ENCODE data around the gene ACSM6. TPM values are rescaled to one million over a fixed set of nuclear protein-coding genes. Genes with fewer than 3 reads are reported as not detected.

The ACSM6 gene
- total and polyA plus RNA-seq, 2 donors (not counting 1 experiment from before 2014, with no cell fraction given): not detected

DNA sequence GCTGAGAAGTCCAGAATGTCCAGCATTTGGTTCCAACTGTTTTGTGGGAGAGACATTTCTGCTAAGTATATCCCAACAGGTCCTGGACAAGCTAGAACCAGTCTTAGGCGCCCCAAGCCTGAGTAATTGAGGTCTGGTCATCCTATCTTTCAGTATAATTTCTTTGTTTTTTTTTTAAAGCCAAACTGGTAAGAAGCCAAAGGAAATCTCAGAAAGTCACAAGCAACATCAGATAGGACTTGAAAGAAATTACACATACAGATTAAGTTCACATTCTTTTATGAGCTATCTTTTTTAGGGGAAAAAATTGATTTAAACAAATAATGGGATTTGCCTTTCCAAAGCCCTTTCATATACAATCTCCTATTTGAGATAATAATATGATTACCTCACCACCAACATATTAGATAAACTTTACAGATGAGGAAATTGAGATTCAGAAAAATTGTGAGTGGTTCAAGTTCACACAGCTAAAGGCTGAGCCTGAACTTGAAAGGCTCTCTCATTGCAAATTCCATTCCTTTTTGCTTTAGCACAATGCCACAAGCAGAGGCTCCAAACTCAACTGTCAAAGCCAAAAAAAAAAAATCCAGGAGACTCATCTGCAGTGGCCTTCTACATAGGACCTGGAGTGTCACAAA, 81.8 kb downstream of the ACSM6 start:
- no peak overlapping the region for H3K4me3 ChIP-seq (replicated peaks in 1 of 4; ENCODE audit: control extremely low read depth in 1 of 4, insufficient read depth in 1 of 4, low read depth in 3 of 4, low read length in 4 of 4)
- H3K9me3 ChIP-seq (ENCODE audit: control insufficient read depth, insufficient read depth, low read depth, low read length): no peaks in the 10 kb centered on the region
- no peaks in the 10 kb centered on the region for H3K36me3 ChIP-seq (ENCODE audit: control insufficient read depth, insufficient read depth, low read length)
- peak; percentile 42 to 83 for DNase-seq (ENCODE audit: low read depth in 2 of 2)
- H2AFZ ChIP-seq (ENCODE audit: low read length): no peak overlapping the region
- H3K27ac ChIP-seq (ENCODE audit: insufficient read depth, low read length): peak overlapping the region; percentile 71
- H3K27me3 ChIP-seq (ENCODE audit: control insufficient read depth, insufficient read depth, low read length): no peaks in the 10 kb centered on the region
- peaks cover 38% of the 10 kb centered on the region for H3K4me1 ChIP-seq (ENCODE audit: control insufficient read depth, extremely low read depth, insufficient read depth, low read length)
- peak overlapping the region; percentile 7 for H3K4me2 ChIP-seq (ENCODE audit: extremely low read depth, insufficient read depth, low read length)
- TF ChIP-seq EZH2 (IDR thresholded peaks at IDR 0.05; ENCODE audit: low read length, missing control alignments) (no peak), CTCF (conservative IDR thresholded peaks at IDR 0.05 in 1 of 2, IDR thresholded peaks at IDR 0.05 in 1 of 2; ENCODE audit: low read depth in 1 of 2, low read length in 2 of 2) (no peak)
- no peak overlapping the region for H3K9ac ChIP-seq (ENCODE audit: insufficient read depth, low read length)
- no peaks in the 10 kb centered on the region for H4K20me1 ChIP-seq (ENCODE audit: control insufficient read depth, extremely low read depth, insufficient read depth, low read length)
- H3K79me2 ChIP-seq (ENCODE audit: control insufficient read depth, insufficient read depth, low read length): peaks cover 59% of the 10 kb centered on the region

- Histone ChIP-seq H4K20me1 (ENCODE audit: control insufficient read depth, extremely low read depth, insufficient read depth, low read length) (no peaks in the 10 kb centered on the region), H3K4me1 (ENCODE audit: control insufficient read depth, extremely low read depth, insufficient read depth, low read length) (peaks cover 38% of the 10 kb centered on the region), H2AFZ (ENCODE audit: low read length) (no peak overlapping the region), H3K9me3 (ENCODE audit: control insufficient read depth, insufficient read depth, low read depth, low read length) (no peaks in the 10 kb centered on the region), H3K36me3 (ENCODE audit: control insufficient read depth, insufficient read depth, low read length) (no peaks in the 10 kb centered on the region), H3K4me2 (ENCODE audit: extremely low read depth, insufficient read depth, low read length) (peak overlapping the region; percentile 5), H3K9ac (ENCODE audit: insufficient read depth, low read length) (no peak overlapping the region), H3K27me3 (ENCODE audit: control insufficient read depth, insufficient read depth, low read length) (no peaks in the 10 kb centered on the region), H3K27ac (ENCODE audit: insufficient read depth, low read length) (peak overlapping the region; percentile 71), H3K79me2 (ENCODE audit: control insufficient read depth, insufficient read depth, low read length) (peaks cover 64% of the 10 kb centered on the region), H3K4me3 (replicated peaks in 1 of 4; ENCODE audit: control extremely low read depth in 1 of 4, insufficient read depth in 1 of 4, low read depth in 3 of 4, low read length in 4 of 4) (no peak overlapping the region)
- peak in 1 of 2 donors; percentile 51 for DNase-seq (ENCODE audit: low read depth in 2 of 2)
- TF ChIP-seq CTCF (conservative IDR thresholded peaks at IDR 0.05 in 1 of 2, IDR thresholded peaks at IDR 0.05 in 1 of 2; ENCODE audit: low read depth in 1 of 2, low read length in 2 of 2): no peak
- TF ChIP-seq EZH2 (IDR thresholded peaks at IDR 0.05; ENCODE audit: low read length, missing control alignments): no peak
These were observed 82.5 kb downstream of the ACSM6 start for GRCh38 chr10:95276367-95277200.

- peaks cover 38% of the 10 kb centered on the region for H3K4me1 ChIP-seq (ENCODE audit: control insufficient read depth, extremely low read depth, insufficient read depth, low read length)
- no peak overlapping the region for H2AFZ ChIP-seq (ENCODE audit: low read length)
- no peak overlapping the region for H3K4me2 ChIP-seq (ENCODE audit: extremely low read depth, insufficient read depth, low read length)
- no peaks in the 10 kb centered on the region for H4K20me1 ChIP-seq (ENCODE audit: control insufficient read depth, extremely low read depth, insufficient read depth, low read length)
- no peak overlapping the region for H3K9ac ChIP-seq (ENCODE audit: insufficient read depth, low read length)
- peaks cover 68% of the 10 kb centered on the region for H3K79me2 ChIP-seq (ENCODE audit: control insufficient read depth, insufficient read depth, low read length)
- TF ChIP-seq EZH2 (IDR thresholded peaks at IDR 0.05; ENCODE audit: low read length, missing control alignments) (no peak), CTCF (conservative IDR thresholded peaks at IDR 0.05 in 1 of 2, IDR thresholded peaks at IDR 0.05 in 1 of 2; ENCODE audit: low read depth in 1 of 2, low read length in 2 of 2) (no peak)
- peak overlapping the region; percentile 71 for H3K27ac ChIP-seq (ENCODE audit: insufficient read depth, low read length)
- DNase-seq (ENCODE audit: low read depth in 2 of 2): no peak
- no peaks in the 10 kb centered on the region for H3K27me3 ChIP-seq (ENCODE audit: control insufficient read depth, insufficient read depth, low read length)
- no peaks in the 10 kb centered on the region for H3K9me3 ChIP-seq (ENCODE audit: control insufficient read depth, insufficient read depth, low read depth, low read length)
- H3K4me3 ChIP-seq (replicated peaks in 1 of 4; ENCODE audit: control extremely low read depth in 1 of 4, insufficient read depth in 1 of 4, low read depth in 3 of 4, low read length in 4 of 4): no peak overlapping the region
- H3K36me3 ChIP-seq (ENCODE audit: control insufficient read depth, insufficient read depth, low read length): no peaks in the 10 kb centered on the region
These were observed 83.1 kb downstream of the ACSM6 start for GRCh38 chr10:95277201-95277570.
